ENCODE measurements around the gene RAB20.

GRCh38 chr13:110600261-110600819, 38.8 kb upstream of the RAB20 start:
- TF ChIP-seq POLR2AphosphoS5 (IDR thresholded peaks at IDR 0.05; ENCODE audit: low read depth, low read length) (no peak), REST (IDR thresholded peaks at IDR 0.05; ENCODE audit: insufficient read depth in 1 of 2, low read depth in 2 of 2, low read length in 2 of 2) (no peak), SIN3A (IDR thresholded peaks at IDR 0.05; ENCODE audit: borderline replicate concordance, insufficient read depth, low read length) (no peak), TAF1 (IDR thresholded peaks at IDR 0.05; ENCODE audit: borderline replicate concordance, insufficient read depth, low read length) (no peak), FOXP2 (optimal IDR thresholded peaks at IDR 0.05; ENCODE audit: borderline replicate concordance, extremely low read depth, extremely low read length, insufficient read depth) (no peak)

All from PFSK-1 (cell line).